Hepatocyte (in vitro differentiated cells): ENCODE results near the gene WFDC10B. TPM values are rescaled to one million over a fixed set of nuclear protein-coding genes. Genes with fewer than 3 reads are reported as not detected.

Source experiments
- DNase-seq: peaks from one replicate; pipeline ENCODE4 v3.0.0-alpha.2; 2016; ENCODE audit warnings: low spot score
- H2AFZ ChIP-seq: fragments of 200-600 bp; sonication (generic); 2 replicates; pipeline ENCODE4 v1.6.0; 2016; ENCODE audit warnings: antibody characterized with exemption, mild to moderate bottlenecking
- H3K27ac ChIP-seq: fragments of 200-600 bp; sonication (generic); 2 replicates; pipeline ENCODE4 v1.5.1; 2016; ENCODE audit warnings: mild to moderate bottlenecking
- H3K27me3 ChIP-seq: fragments of 200-600 bp; sonication (generic); 2 replicates; pipeline ENCODE4 v1.6.1; 2016
- H3K36me3 ChIP-seq: fragments of 200-600 bp; sonication (generic); replicated peaks from 2 replicates; pipeline ENCODE4 v1.5.1; 2016; ENCODE audit warnings: low read depth; ENCODE audit not compliant: insufficient read depth
- H3K4me1 ChIP-seq: fragments of 200-600 bp; sonication (generic); 2 replicates; pipeline ENCODE4 v1.5.1; 2016; ENCODE audit warnings: mild to moderate bottlenecking, moderate library complexity; ENCODE audit not compliant: insufficient read depth
- H3K4me2 ChIP-seq: fragments of 200-600 bp; sonication (generic); 2 replicates; pipeline ENCODE4 v1.6.0; 2016
- H3K4me3 ChIP-seq: fragments of 200-600 bp; sonication (generic); 2 replicates; pipeline ENCODE4 v1.5.1; 2016; ENCODE audit warnings: mild to moderate bottlenecking
- H3K79me2 ChIP-seq: fragments of 200-600 bp; sonication (generic); 2 replicates; pipeline ENCODE4 v1.6.0; 2017; ENCODE audit warnings: mild to moderate bottlenecking
- H3K9me2 ChIP-seq: fragments of 200-600 bp; sonication (generic); replicated peaks from 2 replicates; pipeline ENCODE4 v1.6.0; 2017; ENCODE audit warnings: mild to moderate bottlenecking; ENCODE audit not compliant: insufficient read depth
- H3K9me3 ChIP-seq: fragments of 200-600 bp; sonication (generic); 2 replicates; pipeline ENCODE4 v1.5.1; 2016; ENCODE audit warnings: low read depth, mild to moderate bottlenecking
- H4K20me1 ChIP-seq: fragments of 200-600 bp; sonication (generic); 2 replicates; pipeline ENCODE4 v1.6.0; 2016; ENCODE audit warnings: mild to moderate bottlenecking; ENCODE audit not compliant: insufficient read depth, poor library complexity, severe bottlenecking
- CTCF ChIP-seq: fragments of 200-600 bp; sonication (generic); IDR thresholded peaks from 2 replicates; pipeline ENCODE4 v1.5.1; 2016; ENCODE audit warnings: antibody characterized with exemption, mild to moderate bottlenecking; ENCODE audit not compliant: poor library complexity
- EZH2 ChIP-seq: fragments of 200-600 bp; sonication (generic); IDR thresholded peaks from 2 replicates; pipeline ENCODE4 v1.6.1; 2016; ENCODE audit warnings: antibody characterized with exemption, mild to moderate bottlenecking, borderline replicate concordance
- EZH2phosphoT487 ChIP-seq: fragments of 200-600 bp; sonication (generic); IDR thresholded peaks from one replicate; pipeline ENCODE4 v1.6.1; 2018; ENCODE audit warnings: antibody characterized with exemption, mild to moderate bottlenecking, low read depth, moderate library complexity; ENCODE audit not compliant: unreplicated experiment, severe bottlenecking
- WGBS: methylation state at CpG from one replicate; pipeline ENCODE4 v1.1.6; 2016; ENCODE audit warnings: low lambda C conversion rate; ENCODE audit errors: missing lambda C conversion rate; 5-methylcytosine and 5-hydroxymethylcytosine counted together
- polyA plus RNA-seq: library from polyadenylated mRNA; unstranded; fragments of >200 nt; fragmentation: Nextera tagmentation; extraction: Ambion mirVana; gene quantifications from 2 replicates; pipeline ENCODE4 v1.2.1, GENCODE V29; 2016
- total RNA-seq: library from RNA; depleted of rRNA; stranded (reverse); fragments of >200 nt; gene quantifications from 2 replicates; pipeline ENCODE4 v1.2.3, GENCODE V29; 2014

WFDC10B gene
- total and polyA plus RNA-seq, 2 experiments from 2014 or later: 1.9 to 2.6 TPM

GRCh38 chr20:45742596-45742995 is 37.8 kb upstream of the WFDC10B start:
- Histone ChIP-seq H3K4me1 (no peaks in the 10 kb centered on the region), H3K9me2 (no peaks in the 10 kb centered on the region), H3K9me3 (no peaks in the 10 kb centered on the region), H4K20me1 (no peaks in the 10 kb centered on the region), H3K27ac (no peak overlapping the region), H3K27me3 (no peaks in the 10 kb centered on the region), H3K36me3 (no peaks in the 10 kb centered on the region), H3K4me3 (no peak overlapping the region), H3K4me2 (no peak overlapping the region), H2AFZ (no peak overlapping the region), H3K79me2 (no peaks in the 10 kb centered on the region)
- DNase-seq: no peak
- WGBS: 86% methylated on average over 4 of the region's 4 CpGs
- TF ChIP-seq CTCF: no peak
- TF ChIP-seq EZH2phosphoT487: no peak
- no peak for TF ChIP-seq EZH2

- H2AFZ ChIP-seq: no peak overlapping the region
- no peak for TF ChIP-seq EZH2
- no peak for TF ChIP-seq EZH2phosphoT487
- no peak for TF ChIP-seq CTCF
- no peak for DNase-seq
- no peaks in the 10 kb centered on the region for H3K4me1 ChIP-seq
- H3K9me2 ChIP-seq: no peaks in the 10 kb centered on the region
- H3K27me3 ChIP-seq: no peaks in the 10 kb centered on the region
- no peaks in the 10 kb centered on the region for H4K20me1 ChIP-seq
- WGBS: 98% methylated on average over 22 of the region's 23 CpGs
- H3K36me3 ChIP-seq: no peaks in the 10 kb centered on the region
- no peak overlapping the region for H3K27ac ChIP-seq
- H3K9me3 ChIP-seq: no peaks in the 10 kb centered on the region
- H3K4me2 ChIP-seq: no peak overlapping the region
- H3K79me2 ChIP-seq: no peaks in the 10 kb centered on the region
- no peak overlapping the region for H3K4me3 ChIP-seq
Measured at GRCh38 chr20:45735988-45736387, 31.2 kb upstream of the WFDC10B start.

GRCh38 chr20:45735552-45735951 is 30.7 kb upstream of the WFDC10B start:
- Histone ChIP-seq H3K27ac (no peak overlapping the region), H3K36me3 (no peaks in the 10 kb centered on the region), H3K9me3 (no peaks in the 10 kb centered on the region), H3K9me2 (no peaks in the 10 kb centered on the region), H3K4me1 (no peaks in the 10 kb centered on the region), H3K27me3 (no peaks in the 10 kb centered on the region), H3K4me2 (no peak overlapping the region), H2AFZ (no peak overlapping the region), H4K20me1 (no peaks in the 10 kb centered on the region), H3K4me3 (no peak overlapping the region), H3K79me2 (no peaks in the 10 kb centered on the region)
- DNase-seq: no peak
- no peak for TF ChIP-seq EZH2phosphoT487
- TF ChIP-seq EZH2: no peak
- TF ChIP-seq CTCF: no peak
- WGBS: 90% methylated on average over 8 of the region's 8 CpGs

- H3K27me3 ChIP-seq: no peaks in the 10 kb centered on the region
- H3K79me2 ChIP-seq: no peaks in the 10 kb centered on the region
- no peak overlapping the region for H3K4me2 ChIP-seq
- no peak overlapping the region for H3K27ac ChIP-seq
- TF ChIP-seq EZH2: no peak
- TF ChIP-seq CTCF: no peak
- no peak for TF ChIP-seq EZH2phosphoT487
- no peaks in the 10 kb centered on the region for H3K36me3 ChIP-seq
- H4K20me1 ChIP-seq: no peaks in the 10 kb centered on the region
- H3K4me3 ChIP-seq: no peak overlapping the region
- no peaks in the 10 kb centered on the region for H3K4me1 ChIP-seq
- no peaks in the 10 kb centered on the region for H3K9me2 ChIP-seq
- H3K9me3 ChIP-seq: no peaks in the 10 kb centered on the region
- no peak overlapping the region for H2AFZ ChIP-seq
- no peak for DNase-seq
Measured at GRCh38 chr20:45732199-45732598, 27.4 kb upstream of the WFDC10B start.
